ENCODE measurements around the gene METTL13. TPM values are rescaled to one million over a fixed set of nuclear protein-coding genes. Genes with fewer than 3 reads are reported as not detected.

METTL13 gene
- total and polyA plus RNA-seq, 2 of the 4 experiments (the other 2 are of a cell fraction): 25.1 to 26.3 TPM

- Histone ChIP-seq H2AK9ac (replicated peaks; ENCODE audit: low read depth, low read length, poor library complexity) (peak within 1 kb of the TSS; percentile 22), H2BK120ac (ENCODE audit: low read depth, low read length) (peak within 1 kb of the TSS; percentile 20), H4K8ac (ENCODE audit: low read depth in 2 of 2, low read length in 2 of 2) (peak within 1 kb of the TSS; percentile 51 to 59; a peak in 3 of 4 replicates), H3K36me3 (ENCODE audit: control insufficient read depth, insufficient read depth, low read length) (no peaks in the 10 kb centered on the region), H2BK15ac (ENCODE audit: low read depth, low read length) (peak within 1 kb of the TSS; percentile 41; the same call in 1 of the 3 replicates), H4K91ac (ENCODE audit: insufficient read depth, low read depth, low read length) (no peak within 1 kb of the TSS), H3K9ac (ENCODE audit: low read depth, low read length) (peak within 1 kb of the TSS; percentile 47), H2BK20ac (ENCODE audit: low read depth, low read length) (no peak within 1 kb of the TSS), H2BK5ac (ENCODE audit: low read depth, low read length, poor library complexity, severe bottlenecking) (no peak within 1 kb of the TSS), H3K79me1 (ENCODE audit: low read depth in 1 of 2, low read length in 2 of 2) (no peaks in the 10 kb centered on the region), H2AFZ (replicated peaks; ENCODE audit: low read length, poor library complexity) (peak within 1 kb of the TSS; percentile 95), H3K4ac (ENCODE audit: low read depth, low read length) (no peak within 1 kb of the TSS), H3K4me2 (ENCODE audit: low read depth, low read length) (peak within 1 kb of the TSS; percentile 73), H4K20me1 (ENCODE audit: insufficient read depth, low read length) (no peaks in the 10 kb centered on the region), H2AK5ac (ENCODE audit: low read depth, low read length) (no peak within 1 kb of the TSS), H3K4me1 (ENCODE audit: control insufficient read depth, insufficient read depth, low read length) (no peaks in the 10 kb centered on the region; the same call in 1 of the 2 replicates), H3K14ac (replicated peaks; ENCODE audit: low read depth, low read length) (peak within 1 kb of the TSS; percentile 62; the same call in 1 of the 2 replicates), H3K23ac (ENCODE audit: low read depth, low read length) (peak within 1 kb of the TSS; percentile 74), H3K9me1 (ENCODE audit: insufficient read depth, low read length) (no peaks in the 10 kb centered on the region), H3K56ac (ENCODE audit: extremely low read depth, insufficient read depth, low read length) (no peak within 1 kb of the TSS), H3K4me3 (ENCODE audit: insufficient read depth, low read depth, low read length) (peak within 1 kb of the TSS; percentile 65), H3K27ac (ENCODE audit: insufficient read depth, low read length) (peak within 1 kb of the TSS; percentile 42), H3K9me3 (ENCODE audit: control insufficient read depth, insufficient read depth, low read length) (0 out of 2 replicates have a peak, but pooled peaks cover 2% of the 10 kb centered on the region), H3K27me3 (ENCODE audit: control insufficient read depth, insufficient read depth, low read length) (peaks cover 9% of the 10 kb centered on the region), H3K18ac (ENCODE audit: low read depth, low read length) (no peak within 1 kb of the TSS), H4K5ac (ENCODE audit: low read depth, low read length) (no peak within 1 kb of the TSS; the same call in 1 of the 2 replicates)
- no TSS peak for BruUV-seq (replicated peaks)
- intact Hi-C loops (cut with micrococcal nuclease): no loop called here
- 0 out of 2 replicates have a peak, but pooled peaks have one; percentile 16 for TF ChIP-seq MXI1 (IDR thresholded peaks at IDR 0.05; ENCODE audit: borderline replicate concordance, low read depth, low read length)
- no peak for TF ChIP-seq MAZ (IDR thresholded peaks at IDR 0.05; ENCODE audit: borderline replicate concordance, low read depth, low read length)
- no peak for TF ChIP-seq RCOR1 (IDR thresholded peaks at IDR 0.05; ENCODE audit: insufficient replicate concordance, low read length)
- DNase-seq (peak; percentile 67), ATAC-seq (ENCODE audit: low read depth) (peak; percentile 99)
- in situ Hi-C loops (cut with MboI; ENCODE audit: low sequenced_read_pairs): no loop called here
- POLR2A ChIA-PET (ENCODE audit: unreplicated experiment): interaction anchor here (0.6 kb wide), 1 partner anchor 52 kb away, joined by 4 read pairs; no protein-coding TSS in a partner anchor
- dilution Hi-C loops (cut with HindIII; ENCODE audit: low sequenced_read_pairs, unreplicated experiment): no loop called here
- WGBS, 2 experiments (ENCODE audit: extremely low coverage in 2 of 2, insufficient read length in 1 of 2): 2% methylated on average over 55 of the region's 85 CpGs; no CpG with 5 or more reads in 1 of the 2 experiments
- CTCF ChIA-PET: interaction anchor here (0.6 to 1.3 kb wide), 2 partner anchors 43 to 145 kb away, joined by 3 read pairs; no protein-coding TSS in a partner anchor
Observed at GRCh38 chr1:171841050-171841910, 59.8 kb downstream of the METTL13 start, which contains the start of gene DNM3. DNM3 (plus strand) TSS chr1:171841498; CDS start chr1:171841657, 159 bp downstream.
